Smooth muscle cell (in vitro differentiated cells): ENCODE measurements around the gene CNPY1. TPM values are rescaled to one million over a fixed set of nuclear protein-coding genes. Genes with fewer than 3 reads are reported as not detected.

ENCODE experiments used
- DNase-seq: peaks from one replicate; lab custom pipeline; 2025; ENCODE audit not compliant: unreplicated experiment; lab: John Stamatoyannopoulos, UW
- H2AFZ ChIP-seq: fragments of 200-600 bp; sonication (generic); 2 replicates; pipeline ENCODE4 v1.6.0; 2016; ENCODE audit warnings: antibody characterized with exemption, low read depth, mild to moderate bottlenecking
- H3F3A ChIP-seq: fragments of 200-600 bp; sonication (generic); 2 replicates; pipeline ENCODE4 v1.6.0; 2017; ENCODE audit warnings: antibody characterized with exemption, low read depth
- H3K27ac ChIP-seq: fragments of 200-600 bp; sonication (generic); 2 replicates; pipeline ENCODE4 v1.5.1; 2016; ENCODE audit warnings: low read depth, mild to moderate bottlenecking
- H3K27me3 ChIP-seq: fragments of 200-600 bp; sonication (generic); 2 replicates; pipeline ENCODE4 v1.6.1; 2016; ENCODE audit warnings: low read depth, mild to moderate bottlenecking
- H3K36me3 ChIP-seq: fragments of 200-600 bp; sonication (generic); 2 replicates; pipeline ENCODE4 v1.5.1; 2016; ENCODE audit warnings: low read depth
- H3K4me1 ChIP-seq: fragments of 200-600 bp; sonication (generic); 2 replicates; pipeline ENCODE4 v1.5.1; 2016; ENCODE audit warnings: low read depth
- H3K4me2 ChIP-seq: fragments of 200-600 bp; sonication (generic); 2 replicates; pipeline ENCODE4 v1.6.0; 2016; ENCODE audit warnings: mild to moderate bottlenecking
- H3K4me3 ChIP-seq: fragments of 200-600 bp; sonication (generic); 2 replicates; pipeline ENCODE4 v1.5.1; 2016; ENCODE audit warnings: mild to moderate bottlenecking
- H3K79me2 ChIP-seq: fragments of 200-600 bp; sonication (generic); 2 replicates; pipeline ENCODE4 v1.6.0; 2016; ENCODE audit warnings: low read depth, mild to moderate bottlenecking
- H3K9ac ChIP-seq: fragments of 200-600 bp; sonication (generic); 2 replicates; pipeline ENCODE4 v1.6.0; 2016; ENCODE audit warnings: low read depth
- H3K9me3 ChIP-seq: fragments of 200-600 bp; sonication (generic); replicated peaks from 2 replicates; pipeline ENCODE4 v1.5.1; 2016; ENCODE audit warnings: low read depth
- H4K20me1 ChIP-seq: fragments of 200-600 bp; sonication (generic); 2 replicates; pipeline ENCODE4 v1.6.0; 2016; ENCODE audit warnings: low read depth
- WGBS: methylation state at CpG from one replicate; pipeline ENCODE4 v1.1.7; 2016; ENCODE audit warnings: low lambda C conversion rate; 5-methylcytosine and 5-hydroxymethylcytosine counted together
- polyA plus RNA-seq: library from polyadenylated mRNA; unstranded; fragments of >200 nt; fragmentation: Nextera tagmentation; extraction: Ambion mirVana; gene quantifications from 2 replicates; pipeline ENCODE4 v1.2.1, GENCODE V29; 2016
- total RNA-seq: library from RNA; depleted of rRNA; stranded (reverse); fragments of >200 nt; gene quantifications from 2 replicates; pipeline ENCODE4 v1.2.3, GENCODE V29; 2014
- TF ChIP-seq, protein P1 (sequence below): fragments of 200-600 bp; sonication (generic); IDR thresholded peaks from 2 replicates; pipeline ENCODE4 v1.5.1; 2017; ENCODE audit warnings: borderline replicate concordance, mild to moderate bottlenecking, antibody characterized with exemption; ENCODE audit not compliant: insufficient read depth, poor library complexity, severe bottlenecking

The CNPY1 gene
- total and polyA plus RNA-seq, 2 experiments from 2014 or later: 1.0 TPM; not detected in 1

DNA sequence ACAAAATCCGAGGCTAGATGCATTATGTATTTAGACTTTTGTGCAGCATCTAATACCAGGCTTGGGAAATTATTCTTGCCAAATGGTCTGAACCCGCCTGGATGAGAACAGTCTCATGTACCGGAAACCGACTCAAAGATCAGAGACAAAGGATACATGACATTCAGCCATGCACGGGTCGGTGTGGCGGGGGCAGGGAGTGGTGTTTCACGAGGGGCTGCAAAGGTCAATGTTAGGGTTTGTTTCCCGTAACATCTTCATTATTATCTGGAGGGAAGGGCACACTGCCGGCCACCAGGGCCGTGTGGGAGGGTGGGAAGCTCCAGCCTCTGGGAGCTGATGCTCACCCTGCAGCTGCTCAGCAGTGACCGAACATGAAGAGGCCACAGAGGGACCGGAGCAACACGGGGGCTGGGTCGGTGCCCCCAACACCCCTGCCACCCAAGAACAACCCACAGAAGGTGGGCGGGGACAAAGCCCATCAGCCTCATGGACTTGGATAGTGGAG lies 23.1 kb downstream of the CNPY1 start:
- no peak for DNase-seq
- WGBS: 86% methylated on average over 16 of the region's 16 CpGs
- TF ChIP-seq, protein P1, sequence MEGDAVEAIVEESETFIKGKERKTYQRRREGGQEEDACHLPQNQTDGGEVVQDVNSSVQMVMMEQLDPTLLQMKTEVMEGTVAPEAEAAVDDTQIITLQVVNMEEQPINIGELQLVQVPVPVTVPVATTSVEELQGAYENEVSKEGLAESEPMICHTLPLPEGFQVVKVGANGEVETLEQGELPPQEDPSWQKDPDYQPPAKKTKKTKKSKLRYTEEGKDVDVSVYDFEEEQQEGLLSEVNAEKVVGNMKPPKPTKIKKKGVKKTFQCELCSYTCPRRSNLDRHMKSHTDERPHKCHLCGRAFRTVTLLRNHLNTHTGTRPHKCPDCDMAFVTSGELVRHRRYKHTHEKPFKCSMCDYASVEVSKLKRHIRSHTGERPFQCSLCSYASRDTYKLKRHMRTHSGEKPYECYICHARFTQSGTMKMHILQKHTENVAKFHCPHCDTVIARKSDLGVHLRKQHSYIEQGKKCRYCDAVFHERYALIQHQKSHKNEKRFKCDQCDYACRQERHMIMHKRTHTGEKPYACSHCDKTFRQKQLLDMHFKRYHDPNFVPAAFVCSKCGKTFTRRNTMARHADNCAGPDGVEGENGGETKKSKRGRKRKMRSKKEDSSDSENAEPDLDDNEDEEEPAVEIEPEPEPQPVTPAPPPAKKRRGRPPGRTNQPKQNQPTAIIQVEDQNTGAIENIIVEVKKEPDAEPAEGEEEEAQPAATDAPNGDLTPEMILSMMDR: no peak

DNA sequence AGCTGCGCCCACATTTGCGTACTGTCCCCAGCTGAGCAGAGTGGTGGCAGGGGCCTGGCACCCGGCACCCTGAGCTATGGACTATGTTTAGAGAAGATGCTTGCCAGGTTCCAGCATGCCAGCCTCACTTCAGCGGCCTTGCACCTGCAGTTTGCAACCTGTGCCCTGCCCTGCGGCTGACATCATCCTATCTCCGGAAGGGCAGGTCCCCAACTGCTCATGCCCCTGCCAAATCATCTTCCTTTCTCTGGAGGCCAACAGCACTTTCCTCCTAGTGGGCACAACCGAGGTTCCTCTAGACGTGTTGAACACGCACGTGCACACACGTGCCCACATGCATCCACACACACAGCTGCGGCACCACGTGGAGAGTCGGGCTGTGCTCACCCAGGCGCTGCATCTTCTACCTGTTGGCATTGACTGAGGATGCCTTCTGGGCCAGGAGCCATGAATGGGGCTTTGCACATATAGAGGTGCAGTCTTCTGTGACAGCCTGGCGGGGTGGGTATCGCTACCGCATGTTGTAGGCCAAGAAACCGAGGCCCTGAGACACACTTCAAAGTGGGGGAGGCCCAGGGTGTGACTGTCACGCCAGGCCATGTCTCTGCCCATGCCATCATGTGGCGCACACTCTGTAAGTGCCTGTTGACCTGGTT lies 24.5 kb downstream of the CNPY1 start:
- peaks cover 76% of the 10 kb centered on the region for H3K27me3 ChIP-seq
- H4K20me1 ChIP-seq: no peaks in the 10 kb centered on the region
- no peaks in the 10 kb centered on the region for H3K4me1 ChIP-seq
- no peak overlapping the region for H3K9ac ChIP-seq
- H3K4me3 ChIP-seq: no peak overlapping the region
- no peak overlapping the region for H2AFZ ChIP-seq
- 96% methylated on average over 21 of the region's 21 CpGs for WGBS
- no peaks in the 10 kb centered on the region for H3K9me3 ChIP-seq
- H3K4me2 ChIP-seq: no peak overlapping the region
- H3F3A ChIP-seq: no peaks in the 10 kb centered on the region
- H3K79me2 ChIP-seq: no peaks in the 10 kb centered on the region
- DNase-seq: no peak
- TF ChIP-seq, protein P1: no peak
- no peaks in the 10 kb centered on the region for H3K36me3 ChIP-seq
- no peak overlapping the region for H3K27ac ChIP-seq

More for the DNA sequence above, 23.1 kb downstream of the CNPY1 start:
- Histone ChIP-seq H3F3A (no peaks in the 10 kb centered on the region), H3K79me2 (no peaks in the 10 kb centered on the region), H2AFZ (no peak overlapping the region), H3K4me1 (no peaks in the 10 kb centered on the region), H3K9me3 (no peaks in the 10 kb centered on the region), H3K4me2 (no peak overlapping the region), H3K27ac (no peak overlapping the region), H4K20me1 (no peaks in the 10 kb centered on the region), H3K9ac (no peak overlapping the region), H3K36me3 (no peaks in the 10 kb centered on the region), H3K4me3 (no peak overlapping the region), H3K27me3 (peaks cover 71% of the 10 kb centered on the region)

DNA sequence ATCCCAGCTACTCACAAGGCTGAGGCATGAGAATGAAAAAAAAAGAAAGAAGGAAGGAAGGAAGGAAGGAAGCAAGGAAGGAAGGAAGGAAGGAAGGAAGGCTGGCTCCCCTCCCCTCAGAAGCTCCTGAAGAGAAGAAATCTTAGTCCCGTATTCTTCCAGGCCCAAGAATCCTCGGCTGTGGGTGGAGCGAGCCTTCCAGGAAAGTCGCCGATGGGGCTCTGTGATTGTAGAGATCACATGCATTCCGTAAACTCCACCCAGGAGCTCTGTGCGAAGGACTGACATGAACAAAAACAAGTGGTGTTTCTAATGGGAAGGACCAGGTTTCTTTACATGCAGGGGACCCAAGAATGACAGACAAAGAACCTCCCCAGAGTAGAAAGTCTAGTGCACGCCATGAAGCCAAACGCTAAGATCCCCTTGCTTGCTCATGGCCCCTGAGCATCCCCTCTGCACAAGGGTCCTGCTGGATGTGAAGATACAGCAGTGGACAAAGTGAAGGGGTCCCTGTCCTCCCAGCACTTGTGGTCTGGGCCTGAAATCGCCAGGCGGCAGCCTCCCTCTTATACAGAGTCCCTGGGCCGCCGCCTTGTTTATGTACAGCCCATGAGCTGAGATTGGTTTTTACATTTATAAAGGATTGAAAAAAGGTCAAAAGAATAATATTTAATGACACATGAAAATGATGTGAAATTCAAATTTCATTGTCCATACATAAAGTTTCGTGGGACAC lies 25.2 kb downstream of the CNPY1 start:
- H3K4me1 ChIP-seq: no peaks in the 10 kb centered on the region
- 89% methylated on average over 14 of the region's 14 CpGs for WGBS
- H3K79me2 ChIP-seq: no peaks in the 10 kb centered on the region
- no peak overlapping the region for H3K4me2 ChIP-seq
- H3K36me3 ChIP-seq: no peaks in the 10 kb centered on the region
- no peak overlapping the region for H3K4me3 ChIP-seq
- no peaks in the 10 kb centered on the region for H3F3A ChIP-seq
- H4K20me1 ChIP-seq: no peaks in the 10 kb centered on the region
- no peak overlapping the region for H3K27ac ChIP-seq
- no peak for DNase-seq
- no peaks in the 10 kb centered on the region for H3K9me3 ChIP-seq
- no peak overlapping the region for H3K9ac ChIP-seq
- peaks cover 76% of the 10 kb centered on the region for H3K27me3 ChIP-seq
- H2AFZ ChIP-seq: no peak overlapping the region
- TF ChIP-seq, protein P1: no peak
